ENCODE data around the gene PSG6. TPM values are rescaled to one million over a fixed set of nuclear protein-coding genes. Genes with fewer than 3 reads are reported as not detected.
"Not testable (repeated sequence)": the region's sequence is repeated elsewhere in the genome, so short reads cannot be mapped to it uniquely, and the experiment has no call there.

PSG6 gene
- not detected for total RNA-seq

- TF ChIP-seq CTCF (IDR thresholded peaks at IDR 0.05; ENCODE audit: low read depth): not testable (repeated sequence)
Observed at GRCh38 chr19:42917634-42918033, at the start of gene PSG6. Gene PSG6 (minus strand): TSS chr19:42917894. CDS start chr19:42917792, 102 bp downstream.

GRCh38 chr19:42965176-42965575, 47.5 kb upstream of the PSG6 start:
- no peak for TF ChIP-seq CTCF (IDR thresholded peaks at IDR 0.05; ENCODE audit: low read depth)

- no peak for TF ChIP-seq CTCF (IDR thresholded peaks at IDR 0.05; ENCODE audit: low read depth)
Observed at GRCh38 chr19:42961119-42961518, 43.4 kb upstream of the PSG6 start.

GRCh38 chr19:42942187-42942789, 24.6 kb upstream of the PSG6 start:
- no peak for TF ChIP-seq CTCF (IDR thresholded peaks at IDR 0.05; ENCODE audit: low read depth)

GRCh38 chr19:42937107-42937506, 19.4 kb upstream of the PSG6 start, which contains the start of gene PSG7:
Gene PSG7 (minus strand): TSS chr19:42937207. CDS start chr19:42937076, 131 bp downstream.
- not testable (repeated sequence) for TF ChIP-seq CTCF (IDR thresholded peaks at IDR 0.05; ENCODE audit: low read depth)

- no peak for TF ChIP-seq CTCF (IDR thresholded peaks at IDR 0.05; ENCODE audit: low read depth)
Observed at GRCh38 chr19:42928896-42929295, 11.2 kb upstream of the PSG6 start.

- TF ChIP-seq CTCF (IDR thresholded peaks at IDR 0.05; ENCODE audit: low read depth): no peak
Observed at GRCh38 chr19:42926781-42927180, 9.1 kb upstream of the PSG6 start.
